Hepatocyte (in vitro differentiated cells): Measurements from ENCODE around the gene C6orf15. TPM values are rescaled to one million over a fixed set of nuclear protein-coding genes. Genes with fewer than 3 reads are reported as not detected.

Experiments used
- DNase-seq: peaks from one replicate; pipeline ENCODE4 v3.0.0-alpha.2; 2016; ENCODE audit warnings: low spot score
- H2AFZ ChIP-seq: fragments of 200-600 bp; sonication (generic); 2 replicates; pipeline ENCODE4 v1.6.0; 2016; ENCODE audit warnings: antibody characterized with exemption, mild to moderate bottlenecking
- H3K27ac ChIP-seq: fragments of 200-600 bp; sonication (generic); 2 replicates; pipeline ENCODE4 v1.5.1; 2016; ENCODE audit warnings: mild to moderate bottlenecking
- H3K27me3 ChIP-seq: fragments of 200-600 bp; sonication (generic); 2 replicates; pipeline ENCODE4 v1.6.1; 2016
- H3K36me3 ChIP-seq: fragments of 200-600 bp; sonication (generic); replicated peaks from 2 replicates; pipeline ENCODE4 v1.5.1; 2016; ENCODE audit warnings: low read depth; ENCODE audit not compliant: insufficient read depth
- H3K4me1 ChIP-seq: fragments of 200-600 bp; sonication (generic); 2 replicates; pipeline ENCODE4 v1.5.1; 2016; ENCODE audit warnings: mild to moderate bottlenecking, moderate library complexity; ENCODE audit not compliant: insufficient read depth
- H3K4me2 ChIP-seq: fragments of 200-600 bp; sonication (generic); 2 replicates; pipeline ENCODE4 v1.6.0; 2016
- H3K4me3 ChIP-seq: fragments of 200-600 bp; sonication (generic); 2 replicates; pipeline ENCODE4 v1.5.1; 2016; ENCODE audit warnings: mild to moderate bottlenecking
- H3K79me2 ChIP-seq: fragments of 200-600 bp; sonication (generic); 2 replicates; pipeline ENCODE4 v1.6.0; 2017; ENCODE audit warnings: mild to moderate bottlenecking
- H3K9me2 ChIP-seq: fragments of 200-600 bp; sonication (generic); replicated peaks from 2 replicates; pipeline ENCODE4 v1.6.0; 2017; ENCODE audit warnings: mild to moderate bottlenecking; ENCODE audit not compliant: insufficient read depth
- H3K9me3 ChIP-seq: fragments of 200-600 bp; sonication (generic); 2 replicates; pipeline ENCODE4 v1.5.1; 2016; ENCODE audit warnings: low read depth, mild to moderate bottlenecking
- H4K20me1 ChIP-seq: fragments of 200-600 bp; sonication (generic); 2 replicates; pipeline ENCODE4 v1.6.0; 2016; ENCODE audit warnings: mild to moderate bottlenecking; ENCODE audit not compliant: insufficient read depth, poor library complexity, severe bottlenecking
- CTCF ChIP-seq: fragments of 200-600 bp; sonication (generic); IDR thresholded peaks from 2 replicates; pipeline ENCODE4 v1.5.1; 2016; ENCODE audit warnings: antibody characterized with exemption, mild to moderate bottlenecking; ENCODE audit not compliant: poor library complexity
- EZH2 ChIP-seq: fragments of 200-600 bp; sonication (generic); IDR thresholded peaks from 2 replicates; pipeline ENCODE4 v1.6.1; 2016; ENCODE audit warnings: antibody characterized with exemption, mild to moderate bottlenecking, borderline replicate concordance
- EZH2phosphoT487 ChIP-seq: fragments of 200-600 bp; sonication (generic); IDR thresholded peaks from one replicate; pipeline ENCODE4 v1.6.1; 2018; ENCODE audit warnings: antibody characterized with exemption, mild to moderate bottlenecking, low read depth, moderate library complexity; ENCODE audit not compliant: unreplicated experiment, severe bottlenecking
- WGBS: methylation state at CpG from one replicate; pipeline ENCODE4 v1.1.6; 2016; ENCODE audit warnings: low lambda C conversion rate; ENCODE audit errors: missing lambda C conversion rate; 5-methylcytosine and 5-hydroxymethylcytosine counted together
- polyA plus RNA-seq: library from polyadenylated mRNA; unstranded; fragments of >200 nt; fragmentation: Nextera tagmentation; extraction: Ambion mirVana; gene quantifications from 2 replicates; pipeline ENCODE4 v1.2.1, GENCODE V29; 2016
- total RNA-seq: library from RNA; depleted of rRNA; stranded (reverse); fragments of >200 nt; gene quantifications from 2 replicates; pipeline ENCODE4 v1.2.3, GENCODE V29; 2014

C6orf15 gene
- total and polyA plus RNA-seq, 2 experiments from 2014 or later, result not detected

DNA sequence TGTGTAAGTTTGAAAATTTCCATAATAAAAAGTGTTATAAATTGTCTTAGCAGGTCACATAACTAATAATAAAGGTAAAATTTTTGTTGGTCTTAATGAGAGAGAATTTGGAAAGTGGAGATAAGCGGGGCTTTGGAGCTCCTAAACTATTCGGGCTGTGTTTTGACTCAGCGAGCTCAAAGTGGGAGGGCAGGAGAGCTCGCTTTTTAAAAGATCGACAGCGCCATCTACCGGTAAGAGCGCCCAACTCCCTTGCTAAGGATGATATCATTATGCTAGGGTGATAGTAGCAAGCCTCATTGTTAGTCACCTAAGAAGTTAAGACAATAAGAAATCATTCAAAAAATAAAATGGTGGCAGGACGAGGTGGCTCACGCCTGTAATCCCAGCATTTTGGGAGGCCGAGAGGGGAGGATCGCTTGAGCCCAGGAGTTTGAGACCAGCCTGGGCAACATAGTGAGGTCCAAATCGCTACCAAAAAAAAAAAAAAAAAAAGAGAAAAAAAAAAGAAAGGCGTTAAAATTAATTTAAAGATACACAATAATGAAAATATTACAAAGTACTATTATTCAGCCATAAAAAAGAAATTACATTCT is 24.8 kb downstream of the C6orf15 start:
- no peaks in the 10 kb centered on the region for H3K9me2 ChIP-seq
- DNase-seq, result peak; percentile 95
- H3K9me3 ChIP-seq, result no peaks in the 10 kb centered on the region
- no peaks in the 10 kb centered on the region for H3K27me3 ChIP-seq
- no peak overlapping the region for H3K4me3 ChIP-seq
- peak overlapping the region; percentile 9 for H3K4me2 ChIP-seq
- TF ChIP-seq CTCF, result peak; percentile 85
- TF ChIP-seq EZH2, result no peak
- H3K27ac ChIP-seq, result peak overlapping the region; percentile 6
- no peak overlapping the region for H2AFZ ChIP-seq
- WGBS, result 15% methylated on average over 14 of the region's 14 CpGs
- H3K4me1 ChIP-seq, result peaks cover 8% of the 10 kb centered on the region
- H3K79me2 ChIP-seq, result no peaks in the 10 kb centered on the region
- no peaks in the 10 kb centered on the region for H3K36me3 ChIP-seq
- H4K20me1 ChIP-seq, result no peaks in the 10 kb centered on the region

GRCh38 chr6:31086788-31087440 is 25.5 kb downstream of the C6orf15 start:
- 45% methylated on average over 7 of the region's 7 CpGs for WGBS
- H4K20me1 ChIP-seq, result no peaks in the 10 kb centered on the region
- peak overlapping the region; percentile 6 for H3K27ac ChIP-seq
- no peaks in the 10 kb centered on the region for H3K9me3 ChIP-seq
- peaks cover 8% of the 10 kb centered on the region for H3K4me1 ChIP-seq
- no peak overlapping the region for H3K4me3 ChIP-seq
- no peak for DNase-seq
- TF ChIP-seq CTCF (no peak), EZH2phosphoT487 (no peak), EZH2 (no peak)
- no peaks in the 10 kb centered on the region for H3K27me3 ChIP-seq
- no peaks in the 10 kb centered on the region for H3K36me3 ChIP-seq
- H3K4me2 ChIP-seq, result peak overlapping the region; percentile 9
- H2AFZ ChIP-seq, result no peak overlapping the region
- no peaks in the 10 kb centered on the region for H3K9me2 ChIP-seq
- no peaks in the 10 kb centered on the region for H3K79me2 ChIP-seq

GRCh38 chr6:31083742-31084354 is 28.5 kb downstream of the C6orf15 start:
- Histone ChIP-seq H3K9me2 (no peaks in the 10 kb centered on the region), H3K27me3 (no peaks in the 10 kb centered on the region), H3K79me2 (no peaks in the 10 kb centered on the region), H2AFZ (no peak overlapping the region), H3K4me1 (peaks cover 8% of the 10 kb centered on the region), H3K4me3 (no peak overlapping the region), H3K9me3 (no peaks in the 10 kb centered on the region), H3K27ac (peak overlapping the region; percentile 21), H3K36me3 (no peaks in the 10 kb centered on the region), H3K4me2 (no peak overlapping the region), H4K20me1 (no peaks in the 10 kb centered on the region)
- DNase-seq, result peak; percentile 62
- TF ChIP-seq EZH2phosphoT487 (no peak), EZH2 (no peak), CTCF (peak; percentile 46)
- 40% methylated on average over 8 of the region's 8 CpGs for WGBS
